DND-41 (cell line): ENCODE results near the gene ACSL4.
"Not testable (repeated sequence)": the region's sequence is repeated elsewhere in the genome, so short reads cannot be mapped to it uniquely, and the experiment has no call there.

ENCODE experiments used
- ATAC-seq: fragments of 200-7000 bp; cut with Tn5 transposase; 3 replicates; pipeline ENCODE4 v1.9.1; 2021; ENCODE audit warnings: low read depth; ENCODE audit not compliant: insufficient read depth
- DNase-seq: peaks from one replicate; pipeline ENCODE4 v3.0.0-alpha.2; 2020
- H2AFZ ChIP-seq: 2 replicates; pipeline ENCODE4 v1.6.0; 2012; ENCODE audit warnings: low read depth, low read length
- H3K27ac ChIP-seq: 2 replicates; pipeline ENCODE4 v1.5.1; 2012; ENCODE audit warnings: low read length, inconsistent platforms
- H3K27me3 ChIP-seq: fragments of 200-600 bp; sonication (generic); 2 replicates; pipeline ENCODE4 v1.6.0; 2012; ENCODE audit warnings: low read length, mild to moderate bottlenecking, inconsistent platforms; ENCODE audit not compliant: insufficient read depth, poor library complexity
- H3K36me3 ChIP-seq: 2 replicates; pipeline ENCODE4 v1.5.1; 2012; ENCODE audit warnings: low read length, inconsistent platforms; ENCODE audit not compliant: insufficient read depth
- H3K4me1 ChIP-seq: 2 replicates; pipeline ENCODE4 v1.5.1; 2012; ENCODE audit warnings: mild to moderate bottlenecking, low read length; ENCODE audit not compliant: insufficient read depth
- H3K4me2 ChIP-seq: 2 replicates; pipeline ENCODE4 v1.6.0; 2012; ENCODE audit warnings: mild to moderate bottlenecking, moderate library complexity, low read length, inconsistent platforms; ENCODE audit not compliant: insufficient read depth
- H3K4me3 ChIP-seq, 2 experiments: fragments of 200-600 bp in 1 of 2; shearing (Covaris generic) in 1 of 2; 2 replicates each; pipeline ENCODE4 v1.5.1; 2012 to 2016; ENCODE audit warnings: inconsistent platforms in 2 of 2, low read length in 2 of 2, mild to moderate bottlenecking in 2 of 2, low read depth in 1 of 2, moderate library complexity in 1 of 2
- H3K79me2 ChIP-seq: 2 replicates; pipeline ENCODE4 v1.6.0; 2012; ENCODE audit warnings: low read length, inconsistent platforms; ENCODE audit not compliant: insufficient read depth
- H3K9ac ChIP-seq: 2 replicates; pipeline ENCODE4 v1.6.0; 2012; ENCODE audit warnings: low read depth, mild to moderate bottlenecking, inconsistent platforms, low read length, moderate library complexity
- H3K9me3 ChIP-seq: 2 replicates; pipeline ENCODE4 v1.5.1; 2012; ENCODE audit warnings: low read length, moderate library complexity, mild to moderate bottlenecking, inconsistent platforms; ENCODE audit not compliant: insufficient read depth, severe bottlenecking
- H4K20me1 ChIP-seq: 2 replicates; pipeline ENCODE4 v1.6.0; 2012; ENCODE audit warnings: low read length; ENCODE audit not compliant: insufficient read depth
- EZH2 ChIP-seq: IDR thresholded peaks from 3 replicates; pipeline ENCODE4 v1.6.1; 2012; ENCODE audit warnings: borderline replicate concordance, low read depth, mild to moderate bottlenecking, moderate library complexity, low read length, inconsistent platforms; ENCODE audit not compliant: severe bottlenecking
- TF ChIP-seq, protein P1 (sequence below): IDR thresholded peaks from 2 replicates; pipeline ENCODE4 v1.5.1; 2012; ENCODE audit warnings: borderline replicate concordance, low read length, moderate library complexity, mild to moderate bottlenecking; ENCODE audit not compliant: poor library complexity, severe bottlenecking; ENCODE audit errors: extremely low read depth

The ACSL4 gene

DNA sequence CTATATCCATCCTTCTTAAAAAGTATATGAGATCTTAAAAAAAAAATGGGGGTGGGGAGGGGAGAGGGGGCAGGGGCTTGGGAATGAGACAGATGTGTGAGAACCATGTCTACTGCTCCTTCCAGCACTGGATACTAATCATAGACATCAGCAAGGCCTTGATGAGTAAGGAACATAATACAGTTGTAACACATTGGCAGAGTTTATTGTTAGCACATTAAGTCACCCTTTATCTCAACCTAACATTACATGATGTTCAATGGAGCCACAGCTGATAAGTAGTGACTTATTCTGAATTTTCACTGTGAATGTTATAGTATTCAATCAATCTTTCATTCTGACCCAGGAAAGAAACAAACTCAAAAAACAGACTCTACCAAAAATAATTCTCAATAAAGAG, 60.8 kb downstream of the ACSL4 start:
- no peaks in the 10 kb centered on the region for H4K20me1 ChIP-seq
- ATAC-seq, result no peak
- no peak overlapping the region for H3K4me2 ChIP-seq
- H3K36me3 ChIP-seq, result peaks cover 45% of the 10 kb centered on the region
- H3K9me3 ChIP-seq, result no peaks in the 10 kb centered on the region
- no peak overlapping the region for H3K27ac ChIP-seq
- H3K27me3 ChIP-seq, result no peaks in the 10 kb centered on the region
- no peaks in the 10 kb centered on the region for H3K79me2 ChIP-seq
- H3K9ac ChIP-seq, result no peak overlapping the region
- H3K4me3 ChIP-seq, result no peak overlapping the region
- DNase-seq, result no peak
- no peaks in the 10 kb centered on the region for H3K4me1 ChIP-seq
- no peak overlapping the region for H2AFZ ChIP-seq
- TF ChIP-seq, protein P1, sequence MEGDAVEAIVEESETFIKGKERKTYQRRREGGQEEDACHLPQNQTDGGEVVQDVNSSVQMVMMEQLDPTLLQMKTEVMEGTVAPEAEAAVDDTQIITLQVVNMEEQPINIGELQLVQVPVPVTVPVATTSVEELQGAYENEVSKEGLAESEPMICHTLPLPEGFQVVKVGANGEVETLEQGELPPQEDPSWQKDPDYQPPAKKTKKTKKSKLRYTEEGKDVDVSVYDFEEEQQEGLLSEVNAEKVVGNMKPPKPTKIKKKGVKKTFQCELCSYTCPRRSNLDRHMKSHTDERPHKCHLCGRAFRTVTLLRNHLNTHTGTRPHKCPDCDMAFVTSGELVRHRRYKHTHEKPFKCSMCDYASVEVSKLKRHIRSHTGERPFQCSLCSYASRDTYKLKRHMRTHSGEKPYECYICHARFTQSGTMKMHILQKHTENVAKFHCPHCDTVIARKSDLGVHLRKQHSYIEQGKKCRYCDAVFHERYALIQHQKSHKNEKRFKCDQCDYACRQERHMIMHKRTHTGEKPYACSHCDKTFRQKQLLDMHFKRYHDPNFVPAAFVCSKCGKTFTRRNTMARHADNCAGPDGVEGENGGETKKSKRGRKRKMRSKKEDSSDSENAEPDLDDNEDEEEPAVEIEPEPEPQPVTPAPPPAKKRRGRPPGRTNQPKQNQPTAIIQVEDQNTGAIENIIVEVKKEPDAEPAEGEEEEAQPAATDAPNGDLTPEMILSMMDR, result no peak
- no peak for TF ChIP-seq EZH2

DNA sequence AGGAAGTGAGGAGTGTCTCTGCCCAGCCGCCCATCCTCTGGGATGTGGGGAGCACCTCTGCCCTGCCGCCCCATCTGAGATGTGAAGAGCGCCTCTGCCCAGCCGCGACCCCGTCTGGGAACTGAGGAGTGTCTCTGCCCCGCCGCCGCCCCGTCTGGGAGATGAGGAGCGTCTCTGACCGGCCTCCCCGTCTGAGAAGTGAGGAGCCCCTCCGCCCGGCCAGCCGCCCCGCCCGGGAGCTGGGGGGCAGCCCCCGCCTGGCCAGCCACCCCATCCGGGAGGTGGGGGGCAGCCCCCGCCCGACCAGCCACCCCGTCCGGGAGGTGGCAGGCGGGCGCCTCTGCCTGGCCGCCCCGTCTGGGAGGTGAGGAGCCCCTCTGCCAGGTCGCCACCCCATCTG, 61.9 kb downstream of the ACSL4 start:
- H3K27me3 ChIP-seq, H3K9ac ChIP-seq, H3K4me1 ChIP-seq, H3K4me3 ChIP-seq, H3K4me2 ChIP-seq, ATAC-seq, H2AFZ ChIP-seq, DNase-seq, H3K27ac ChIP-seq, H3K9me3 ChIP-seq, H4K20me1 ChIP-seq, H3K79me2 ChIP-seq: not testable (repeated sequence)
- H3K36me3 ChIP-seq, result peaks cover 44% of the 10 kb centered on the region

DNA sequence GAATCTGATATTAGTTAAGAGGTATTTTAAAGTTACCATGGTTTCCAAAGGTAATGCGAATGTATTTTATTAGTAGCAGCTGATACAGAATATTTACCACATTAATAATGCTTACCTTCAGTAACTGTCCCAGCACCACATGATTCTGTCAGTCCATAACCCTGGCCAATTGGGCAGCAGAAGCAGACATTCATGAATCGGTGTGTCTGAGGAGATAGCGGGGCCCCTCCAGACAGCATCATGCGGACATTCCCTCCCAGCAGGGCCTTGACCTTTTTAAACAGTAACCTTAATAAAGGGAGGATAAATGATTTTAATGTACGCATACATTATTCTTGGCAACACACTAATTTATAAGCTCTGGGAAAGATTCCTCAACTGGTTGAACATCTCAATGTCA, 65.1 kb downstream of the ACSL4 start:
- H3K27ac ChIP-seq, result no peak overlapping the region
- H3K4me3 ChIP-seq, result no peak overlapping the region
- H3K27me3 ChIP-seq, result no peaks in the 10 kb centered on the region
- H3K79me2 ChIP-seq, result no peaks in the 10 kb centered on the region
- no peak overlapping the region for H3K4me2 ChIP-seq
- ATAC-seq (no peak), DNase-seq (no peak)
- no peak overlapping the region for H2AFZ ChIP-seq
- TF ChIP-seq, protein P1, result no peak
- no peak for TF ChIP-seq EZH2
- H3K4me1 ChIP-seq, result no peaks in the 10 kb centered on the region
- no peak overlapping the region for H3K9ac ChIP-seq
- no peaks in the 10 kb centered on the region for H3K9me3 ChIP-seq
- no peaks in the 10 kb centered on the region for H4K20me1 ChIP-seq
- H3K36me3 ChIP-seq, result peaks cover 30% of the 10 kb centered on the region

DNA sequence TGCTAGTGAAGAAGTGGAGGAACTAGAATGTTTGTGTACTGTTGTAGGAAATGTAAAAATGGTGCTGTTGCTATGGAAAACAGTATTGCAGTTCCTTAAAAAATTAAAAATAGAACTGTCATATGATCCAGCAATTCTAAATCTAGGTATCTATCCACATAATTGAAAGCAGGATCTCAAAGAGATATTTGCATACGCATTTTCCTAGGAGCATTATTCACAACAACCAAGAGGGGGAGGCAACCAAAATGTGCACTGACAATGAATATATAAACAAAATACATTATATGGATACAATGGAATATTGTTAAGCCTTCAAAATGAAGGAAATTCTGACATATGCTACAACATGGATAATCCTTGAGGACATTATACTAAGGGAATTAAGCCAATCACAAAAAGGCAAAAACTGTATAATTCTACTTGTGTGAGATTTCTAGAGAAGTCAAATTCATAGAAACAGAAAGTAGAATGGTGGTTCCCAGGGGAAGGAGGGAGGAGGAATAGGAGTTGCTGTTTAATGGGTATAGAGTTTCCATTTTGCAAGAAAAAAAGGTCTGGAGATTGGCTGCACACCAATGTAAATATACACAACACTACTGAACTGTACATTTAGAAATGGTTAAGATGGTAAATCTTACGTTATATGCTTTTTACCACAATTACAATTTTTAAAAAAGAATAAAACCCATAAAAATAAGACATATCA, 72.5 kb downstream of the ACSL4 start:
- Histone ChIP-seq H3K4me2 (no peak overlapping the region), H3K79me2 (no peaks in the 10 kb centered on the region), H3K9me3 (no peaks in the 10 kb centered on the region), H3K27ac (no peak overlapping the region), H3K36me3 (peaks cover 58% of the 10 kb centered on the region), H3K27me3 (no peaks in the 10 kb centered on the region), H3K4me1 (no peaks in the 10 kb centered on the region), H2AFZ (no peak overlapping the region), H3K9ac (no peak overlapping the region), H4K20me1 (no peaks in the 10 kb centered on the region), H3K4me3 (no peak overlapping the region)
- no peak for DNase-seq
- TF ChIP-seq, protein P1, result no peak
- no peak for TF ChIP-seq EZH2
- ATAC-seq, result no peak
